ENCODE measurements around the gene SKOR1.

Gene SKOR1

GRCh38 chr15:67794832-67795574 is 30.3 kb upstream of the SKOR1 start:
- no peak for DNase-seq (ENCODE audit: low read depth, low spot score)

- no peak for DNase-seq (ENCODE audit: low read depth, low spot score)
Observed at GRCh38 chr15:67796196-67797127, 28.8 kb upstream of the SKOR1 start.

DNA sequence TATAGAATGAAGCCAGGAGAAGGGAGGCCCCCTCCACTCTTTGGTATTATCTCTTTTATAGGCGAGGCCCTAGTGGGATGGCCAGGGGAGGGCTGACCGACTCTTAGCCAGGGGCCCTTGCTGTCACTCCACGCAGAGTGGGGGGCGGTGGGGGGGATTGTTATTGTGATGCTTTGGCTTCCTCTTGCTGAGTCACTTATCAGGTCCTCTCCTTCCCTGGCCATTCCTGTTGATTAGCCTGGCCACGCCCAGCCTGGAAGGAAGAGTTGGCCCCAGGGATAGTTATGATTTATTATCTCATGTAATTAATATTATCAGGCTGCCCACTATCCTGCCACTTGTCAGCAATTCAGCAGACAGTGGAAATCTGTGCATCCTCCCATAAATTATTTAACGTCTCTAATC is 25.5 kb upstream of the SKOR1 start:
- no peak for DNase-seq (ENCODE audit: low read depth, low spot score)

- no peak for DNase-seq (ENCODE audit: low read depth, low spot score)
Observed at GRCh38 chr15:67801142-67801541, 24.2 kb upstream of the SKOR1 start.

DNA sequence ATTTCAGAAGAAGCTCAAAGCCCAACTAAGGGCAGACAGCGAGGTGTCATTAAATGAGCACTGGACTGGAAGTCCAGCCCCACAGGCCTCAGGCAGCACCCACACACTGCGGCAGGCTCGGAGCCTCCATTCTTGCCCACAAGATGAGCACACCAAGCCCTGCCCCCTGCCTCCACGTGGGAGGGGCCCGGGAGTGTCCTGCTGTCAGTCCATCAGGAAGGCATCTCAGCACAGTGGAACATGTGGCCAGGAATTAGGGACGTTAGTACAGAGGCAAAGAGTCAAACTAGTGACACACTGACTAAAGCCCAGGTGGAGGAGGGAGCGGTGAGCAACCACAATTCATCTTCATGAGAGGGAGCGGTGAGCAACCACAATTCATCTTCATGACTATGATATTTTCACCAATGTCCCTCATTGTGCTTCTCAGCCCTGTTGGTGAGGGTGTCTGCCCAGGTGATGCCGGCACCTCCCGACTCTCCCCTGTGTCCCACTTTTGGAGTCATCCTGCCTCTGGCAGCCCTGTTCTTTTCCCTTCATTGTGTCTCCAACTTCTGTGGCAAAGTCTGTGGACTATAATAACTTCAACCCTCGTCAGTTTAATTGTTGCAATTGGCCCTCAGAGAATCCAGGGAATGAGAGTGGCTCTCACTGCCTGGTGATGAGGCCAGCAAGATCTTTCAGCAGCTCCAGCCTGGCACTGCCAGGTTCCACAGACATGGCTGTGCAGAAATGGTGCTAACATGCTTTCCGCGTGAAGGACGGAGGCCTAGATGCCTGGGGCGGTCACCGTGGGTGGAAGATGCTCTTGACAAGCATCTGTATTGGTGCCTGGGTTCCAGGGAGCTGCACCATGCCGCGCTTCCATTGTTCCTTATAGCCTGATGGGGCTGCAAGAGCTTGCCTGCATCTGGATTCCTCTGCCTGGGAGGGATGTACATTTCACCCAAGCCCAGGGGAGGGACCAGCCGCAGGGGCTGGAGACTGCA is 23.1 kb upstream of the SKOR1 start:
- DNase-seq (ENCODE audit: low read depth, low spot score), result no peak

GRCh38 chr15:67803299-67803698 is 22.0 kb upstream of the SKOR1 start:
- DNase-seq (ENCODE audit: low read depth, low spot score), result no peak

- no peak for DNase-seq (ENCODE audit: low read depth, low spot score)
Observed at GRCh38 chr15:67803996-67804843, 21.1 kb upstream of the SKOR1 start.

DNA sequence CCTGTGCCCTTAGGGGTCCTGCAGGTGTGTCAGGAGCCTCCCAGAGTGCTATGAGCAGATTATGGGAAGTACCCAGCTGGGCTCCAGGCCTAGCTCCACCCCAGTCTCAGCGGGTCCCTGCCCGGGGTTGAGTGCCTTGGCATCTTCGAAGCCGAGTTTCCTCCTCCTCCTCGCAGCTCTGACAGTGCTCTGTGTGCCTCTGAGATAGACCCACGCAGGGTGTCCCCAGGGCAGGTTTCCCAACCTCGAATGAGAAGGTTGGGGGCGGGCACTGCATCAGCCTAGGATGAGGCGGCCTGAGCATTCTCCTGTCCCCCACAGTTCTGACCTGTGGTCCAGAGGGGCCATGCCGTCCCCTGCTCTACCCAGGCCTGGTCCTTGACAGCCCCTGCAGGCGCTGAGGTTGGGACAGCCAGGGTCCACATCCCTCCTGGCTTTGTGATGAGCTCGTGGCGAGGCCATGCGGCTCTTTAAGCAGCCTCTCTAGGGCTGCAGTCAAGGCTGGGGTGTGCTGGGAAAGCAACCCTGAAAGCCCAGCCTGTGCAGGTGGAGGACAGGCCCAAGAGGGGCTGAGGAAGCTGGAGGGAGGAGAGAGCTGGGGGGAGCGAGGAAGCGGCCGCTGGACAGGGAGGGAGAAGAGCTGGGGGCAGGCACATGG is 20.2 kb upstream of the SKOR1 start:
- no peak for DNase-seq (ENCODE audit: low read depth, low spot score)

DNA sequence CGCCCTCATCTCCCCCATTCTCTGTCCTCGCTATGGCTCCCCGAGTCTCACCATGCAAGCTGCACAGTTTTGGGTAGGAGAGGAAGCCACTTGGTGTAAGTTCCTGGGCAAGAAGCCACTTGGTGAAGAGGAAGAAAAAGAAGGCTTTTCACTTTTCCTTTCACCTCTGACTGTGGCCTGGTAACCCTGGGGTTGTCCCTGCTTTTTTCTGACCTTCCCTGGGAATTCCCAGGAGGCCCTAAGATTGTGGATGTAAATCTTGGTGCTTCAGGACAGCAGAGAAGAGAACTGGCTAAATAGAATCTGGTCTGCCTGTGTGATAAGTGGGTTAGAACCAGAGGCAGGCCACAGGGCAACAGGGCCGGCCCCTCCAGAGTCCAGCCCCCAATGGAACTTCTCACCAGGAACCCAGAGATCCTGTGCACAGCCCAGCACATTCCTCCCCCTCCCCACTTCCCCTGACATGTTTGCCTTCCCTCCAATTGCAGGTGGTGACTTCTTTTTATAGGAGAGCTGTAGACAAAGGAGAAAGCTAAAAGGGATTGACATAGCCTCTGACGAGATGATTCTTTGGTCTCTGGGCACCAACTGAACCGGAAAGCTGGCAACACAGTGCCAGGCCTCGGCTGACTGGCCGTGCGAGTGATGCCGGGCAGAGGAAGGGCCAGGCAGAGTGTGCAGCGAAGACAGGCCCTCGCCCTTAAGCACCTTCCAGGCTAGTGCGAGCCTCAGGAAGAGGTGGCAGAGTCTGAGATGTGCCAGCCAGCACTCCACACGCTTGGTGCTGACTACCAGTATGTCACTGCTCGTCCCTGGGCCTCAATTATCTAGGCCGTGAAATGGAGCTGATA is 19.4 kb upstream of the SKOR1 start:
- DNase-seq (ENCODE audit: low read depth, low spot score), result no peak

DNA sequence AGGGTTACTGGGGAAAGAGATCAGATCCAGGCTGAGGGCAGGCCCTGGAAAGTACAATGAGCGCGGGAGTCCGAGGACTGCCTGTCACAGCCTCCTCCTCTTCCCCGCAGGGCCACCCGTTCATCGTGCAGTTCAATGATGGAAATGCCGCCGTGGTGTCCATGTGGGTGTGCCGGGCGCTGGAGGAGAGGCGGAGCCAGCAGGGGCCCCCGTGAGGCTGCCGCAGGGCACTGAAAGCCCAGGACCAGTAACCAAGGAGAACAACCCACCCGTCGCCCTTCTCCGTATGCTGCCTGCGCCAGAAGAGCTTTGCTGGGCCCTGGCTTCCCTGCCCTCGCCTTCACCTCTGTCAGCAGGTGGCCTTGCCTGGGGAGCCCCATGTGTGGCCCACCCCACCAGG is 18.8 kb upstream of the SKOR1 start:
- no peak for DNase-seq (ENCODE audit: low read depth, low spot score)

- DNase-seq (ENCODE audit: low read depth, low spot score), result no peak
Observed at GRCh38 chr15:67807141-67807540, 18.2 kb upstream of the SKOR1 start.

DNA sequence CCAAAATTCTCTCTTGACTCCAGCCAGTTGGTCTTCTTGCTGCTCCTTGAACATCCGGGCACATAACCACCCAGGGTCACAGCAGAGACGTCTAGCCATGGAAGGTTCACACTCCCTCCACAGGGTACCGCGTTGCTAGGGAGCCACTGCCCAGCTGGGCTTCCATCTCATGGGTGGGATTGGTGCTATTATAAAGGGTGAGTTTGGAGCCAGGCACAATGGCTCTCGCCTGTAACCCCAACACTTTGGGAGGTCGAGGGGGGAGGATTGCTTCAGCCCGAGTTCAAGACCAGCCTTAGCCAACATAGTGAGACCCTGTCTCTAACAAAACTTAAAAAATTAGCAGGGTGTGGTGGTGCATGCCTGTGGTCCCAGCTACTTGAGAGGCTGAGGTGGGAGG is 17.5 kb upstream of the SKOR1 start:
- no peak for DNase-seq (ENCODE audit: low read depth, low spot score)

- no peak for DNase-seq (ENCODE audit: low read depth, low spot score)
Observed at GRCh38 chr15:67808821-67809220, 16.5 kb upstream of the SKOR1 start.

DNA sequence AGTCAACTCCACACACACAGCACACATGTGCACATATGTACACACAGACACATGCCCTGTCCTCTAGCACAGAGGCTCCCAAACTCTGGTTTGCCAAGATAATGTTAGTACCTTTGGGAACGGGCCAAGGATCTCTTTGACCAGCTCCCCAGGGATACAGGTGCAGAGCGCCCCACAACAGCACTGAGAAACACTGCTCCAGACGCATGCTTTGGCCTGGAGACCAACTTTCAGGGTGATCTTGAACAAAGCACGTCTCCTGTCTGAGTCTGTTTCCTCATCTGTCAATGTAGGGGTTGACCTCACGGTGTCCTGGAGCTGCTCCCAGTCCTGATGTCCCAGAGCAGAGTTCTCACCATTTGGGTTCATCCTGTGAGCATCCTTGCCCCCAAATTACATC is 15.9 kb upstream of the SKOR1 start:
- no peak for DNase-seq (ENCODE audit: low read depth, low spot score)

- DNase-seq (ENCODE audit: low read depth, low spot score), result no peak
Observed at GRCh38 chr15:67809866-67810265, 15.4 kb upstream of the SKOR1 start.

DNA sequence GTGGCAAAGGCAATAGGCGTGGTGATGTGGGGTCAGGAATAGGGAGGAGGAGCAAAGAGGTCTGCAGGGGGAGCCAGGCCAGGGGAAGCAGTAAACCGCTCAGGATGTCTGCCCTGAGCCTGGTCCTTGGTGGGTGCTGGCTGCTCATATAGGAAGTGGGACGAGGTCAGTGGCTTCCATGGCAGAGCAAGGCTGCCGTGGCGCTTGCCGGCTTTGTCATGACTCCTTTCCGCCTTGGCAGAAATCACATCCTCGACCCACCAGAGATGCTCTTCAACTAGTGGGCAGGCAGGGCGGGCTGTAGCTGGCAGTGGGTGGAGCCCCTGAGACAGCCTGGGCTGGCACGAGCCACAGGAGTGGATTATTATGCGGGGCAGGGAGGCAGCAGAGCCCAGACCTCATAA is 13.1 kb upstream of the SKOR1 start:
- DNase-seq (ENCODE audit: low read depth, low spot score), result no peak

DNA sequence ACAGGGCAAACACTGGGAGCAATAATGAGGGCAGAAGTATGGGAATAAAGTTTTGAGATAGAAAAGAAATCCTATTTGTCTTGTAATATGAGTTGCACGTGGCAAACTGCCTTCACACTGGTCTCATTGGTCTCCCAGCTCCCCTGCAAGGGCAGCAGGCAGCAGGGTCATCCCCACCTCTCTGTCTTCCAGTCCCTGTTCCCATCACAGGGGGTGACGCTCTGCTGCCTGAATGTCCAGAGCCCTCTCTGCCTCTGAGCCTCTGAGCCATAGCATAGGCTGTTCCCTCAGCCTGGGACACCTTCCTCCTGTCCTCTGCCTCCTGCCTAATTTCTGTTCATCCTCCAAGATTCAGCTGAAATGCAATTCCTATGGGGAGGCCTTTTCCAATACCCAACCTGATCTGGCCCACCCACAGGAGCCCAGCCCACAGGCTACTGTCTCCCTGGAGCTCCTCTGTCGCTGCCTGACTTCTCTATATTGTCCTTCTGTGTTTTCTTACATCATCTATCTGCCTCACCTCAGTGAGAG is 12.1 kb upstream of the SKOR1 start:
- no peak for DNase-seq (ENCODE audit: low read depth, low spot score)

- no peak for DNase-seq (ENCODE audit: low read depth, low spot score)
Observed at GRCh38 chr15:67815036-67815592, 10.2 kb upstream of the SKOR1 start.

DNA sequence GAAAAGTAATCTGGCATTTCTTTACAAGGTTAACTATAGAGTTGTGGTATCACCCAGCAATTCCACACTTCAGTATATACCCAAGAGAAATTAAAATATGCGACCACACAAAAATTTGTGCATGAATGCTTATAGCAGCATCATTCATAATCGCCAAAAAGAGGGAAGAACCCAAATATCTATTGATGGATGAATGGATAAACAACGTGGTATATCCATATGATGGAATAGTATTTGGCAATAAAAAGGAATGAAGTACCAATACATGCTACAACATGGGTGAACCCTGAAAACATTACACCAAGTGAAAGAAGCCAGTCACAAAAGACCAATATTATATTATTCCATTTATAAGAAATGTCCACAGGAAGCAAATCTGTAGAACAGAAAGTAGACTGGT is 8.6 kb upstream of the SKOR1 start:
- no peak for DNase-seq (ENCODE audit: low read depth, low spot score)

All from activated naive CD8-positive, alpha-beta T cell treated with anti-CD3 and anti-CD28 coated beads, Interleukin-2, amount 50 U/mL, for 16 hours (primary cell).